T-cell (primary cell): ENCODE data around the gene C11orf16. TPM values are rescaled to one million over a fixed set of nuclear protein-coding genes. Genes with fewer than 3 reads are reported as not detected.

Source experiments
- ATAC-seq, 4 experiments: fragments of 200-7000 bp in 3 of 4; fragments of 150-1000 bp in 1 of 4; cut with Tn5 transposase; replicated peaks in 1 of 4; 1 replicate in 3 of 4; 2 replicates in 1 of 4; pipeline ENCODE4 v1.10.0; 2021; ENCODE audit warnings: moderate library complexity in 3 of 4, mild to moderate bottlenecking in 2 of 4, moderate number of reproducible peaks in 1 of 4
- CTCF ChIA-PET, 2 donors: fragments of 300-600 bp; sonication (Branson Sonifier 250); formaldehyde crosslinking; loops; one replicate each; lab custom pipeline; 2022; ENCODE audit warnings: antibody characterized with exemption in 2 of 2; lab: Charles Lee
- POLR2A ChIA-PET, 2 donors: fragments of 300-600 bp; sonication (Branson Sonifier 250); formaldehyde crosslinking; loops; one replicate each; lab custom pipeline; 2022; ENCODE audit warnings: antibody characterized with exemption in 2 of 2; lab: Charles Lee
- DNase-seq, 35 experiments: peaks; one replicate each; pipeline versions ENCODE4 v3.0.0 to v3.0.0-alpha.2; 2013 to 2023
- H3K27ac ChIP-seq: one replicate; pipeline ENCODE4 v1.5.1; 2013; ENCODE audit warnings: low read length
- H3K27me3 ChIP-seq, 2 experiments: replicated peaks in 1 of 2; 1 replicate in 1 of 2; 2 replicates in 1 of 2; pipeline versions ENCODE4 v1.6.1 to v1.7.0; 2013; ENCODE audit warnings: low read length in 1 of 2, mixed read lengths in 1 of 2; ENCODE audit not compliant: control insufficient read depth in 2 of 2, insufficient read depth in 2 of 2; ENCODE audit errors: extremely low read depth in 1 of 2
- H3K36me3 ChIP-seq, 2 donors: 1 replicate in 1 of 2; 2 replicates in 1 of 2; pipeline versions ENCODE4 v1.6.1 to v1.7.0; 2013; ENCODE audit warnings: low read length in 1 of 2; ENCODE audit not compliant: control insufficient read depth in 2 of 2, insufficient read depth in 1 of 2; ENCODE audit errors: extremely low read depth in 1 of 2
- H3K4me1 ChIP-seq, 2 experiments: 1 replicate in 1 of 2; 2 replicates in 1 of 2; pipeline versions ENCODE4 v1.6.1 to v1.7.0; 2013; ENCODE audit warnings: low read length in 2 of 2, mixed read lengths in 1 of 2; ENCODE audit not compliant: insufficient read depth in 2 of 2, control insufficient read depth in 1 of 2; ENCODE audit errors: extremely low read depth in 1 of 2
- H3K4me3 ChIP-seq, 2 donors: 1 replicate in 1 of 2; 2 replicates in 1 of 2; pipeline versions ENCODE4 v1.5.1 to v1.7.0; 2013; ENCODE audit warnings: mild to moderate bottlenecking in 2 of 2, low read length in 1 of 2, moderate library complexity in 1 of 2; ENCODE audit not compliant: control insufficient read depth in 1 of 2; ENCODE audit errors: extremely low read depth in 1 of 2
- H3K9me3 ChIP-seq: 2 replicates; pipeline ENCODE4 v1.7.0; 2013
- H3K27ac Mint-ChIP-seq, 2 donors: one replicate each; pipeline ENCODE4 v1.8.0; 2020 to 2021; ENCODE audit warnings: mild to moderate bottlenecking in 2 of 2, mixed read lengths in 2 of 2
- H3K27me3 Mint-ChIP-seq, 2 donors: one replicate each; pipeline ENCODE4 v1.8.0; 2021 to 2022; ENCODE audit warnings: mixed read lengths in 2 of 2
- H3K36me3 Mint-ChIP-seq: one replicate; pipeline ENCODE4 v1.8.0; 2021; ENCODE audit warnings: mixed read lengths
- H3K4me1 Mint-ChIP-seq, 3 donors: one replicate each; pipeline ENCODE4 v1.8.0; 2020 to 2022; ENCODE audit warnings: mixed read lengths in 3 of 3, mild to moderate bottlenecking in 1 of 3
- H3K4me3 Mint-ChIP-seq, 3 donors: one replicate each; pipeline ENCODE4 v1.8.0; 2020 to 2022; ENCODE audit warnings: mild to moderate bottlenecking in 3 of 3, mixed read lengths in 3 of 3, moderate library complexity in 3 of 3
- H3K9me3 Mint-ChIP-seq, 3 donors: one replicate each; pipeline ENCODE4 v1.8.0; 2020 to 2022; ENCODE audit warnings: mixed read lengths in 3 of 3
- WGBS: methylation state at CpG from one replicate; pipeline ENCODE4 v1.1.5; 2013; ENCODE audit warnings: missing lambda C conversion rate; ENCODE audit not compliant: insufficient coverage; 5-methylcytosine and 5-hydroxymethylcytosine counted together
- total RNA-seq, 35 experiments: library from RNA in 6 of 35; stranded (reverse) in 6 of 35; fragments of 120-200 nt in 1 of 35; gene quantifications; one replicate each; pipeline versions ENCODE4 v1.2.1 to v1.2.4 and lab custom pipeline; 2013 to 2026

C11orf16 gene
- total RNA-seq, 5 donors from 2014 or later (not counting 1 experiment from before 2014, with no cell fraction given), result not detected

- Histone ChIP-seq H3K4me3 (no peak overlapping the region), H3K9me3 (no peaks in the 10 kb centered on the region), H3K4me1 (peaks cover 14 to 23% of the 10 kb centered on the region in 2 experiments), H3K36me3 (peaks cover 0 to 4% of the 10 kb centered on the region in 2 donors), H3K27ac (no peak overlapping the region), H3K27me3 (no peaks in the 10 kb centered on the region)
- Mint-ChIP-seq H3K4me3 (no peak overlapping the region), H3K9me3 (no peaks in the 10 kb centered on the region), H3K27ac (no peak overlapping the region), H3K36me3 (peaks cover 4% of the 10 kb centered on the region), H3K4me1 (peaks cover 16 to 22% (median 21%) of the 10 kb centered on the region in 3 donors), H3K27me3 (no peaks in the 10 kb centered on the region)
- WGBS, result no CpG with 5 or more reads among the region's 8 CpGs
- CTCF ChIA-PET, result no interaction called here
- no peak for DNase-seq
- ATAC-seq, result no peak
- POLR2A ChIA-PET, result no interaction called here
These were observed 34.4 kb upstream of the C11orf16 start for GRCh38 chr11:8967184-8967583.

DNA sequence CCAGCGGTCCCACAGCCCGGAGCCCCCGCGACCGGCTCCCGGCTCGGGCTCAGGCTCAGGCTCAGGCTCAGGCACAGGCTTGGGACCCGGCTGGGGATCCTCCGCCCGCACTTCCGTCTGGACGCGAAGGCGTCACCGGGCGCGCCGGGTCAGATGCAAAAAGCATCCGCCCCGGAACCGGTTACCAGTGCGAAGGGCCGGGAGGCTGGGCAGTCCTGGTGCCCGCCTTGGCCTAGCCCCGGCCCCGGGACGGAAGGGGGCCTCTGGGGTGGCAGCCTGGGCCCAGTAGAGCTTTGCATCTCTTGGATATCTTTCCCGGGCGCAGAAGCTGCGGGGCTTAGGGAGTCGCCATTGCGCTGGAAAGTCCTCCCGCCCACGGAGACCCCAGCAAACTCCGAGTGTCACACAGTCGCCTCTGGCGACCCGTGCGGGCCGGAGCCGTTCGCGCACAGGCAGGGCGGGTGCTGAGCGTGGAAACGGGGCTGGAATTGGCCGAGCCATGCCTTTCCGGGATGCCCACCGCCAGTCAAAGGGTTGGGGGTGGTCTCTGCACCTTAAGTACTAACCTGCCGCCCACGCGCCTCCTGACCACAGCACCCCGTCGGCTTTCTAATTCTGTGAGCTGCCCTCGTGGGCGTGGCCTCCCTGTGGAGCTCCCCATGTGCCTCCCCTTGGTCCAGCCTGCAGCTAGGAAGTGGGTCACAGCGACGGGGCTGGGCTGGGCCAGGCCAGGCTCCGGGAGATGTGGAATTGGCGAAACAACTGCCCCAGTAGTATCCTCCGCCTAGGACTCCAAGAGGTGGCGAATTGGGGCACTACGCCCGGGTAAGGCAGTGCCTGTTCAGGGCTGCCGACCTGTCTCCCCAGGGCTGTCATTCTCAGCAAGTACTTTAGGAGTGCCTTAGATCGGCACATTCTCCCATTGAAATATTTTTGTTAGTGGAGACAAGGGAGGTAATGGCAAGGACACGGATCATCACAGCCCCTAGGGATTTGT is 31.9 kb upstream of the C11orf16 start, which contains the start of gene TMEM9B:
Gene TMEM9B, minus strand, starts transcription at position 119 of the 997 bp plus-strand sequence. CDS start 129 bp downstream, outside the sequence.
- peak within 1 kb of the TSS; percentile 96 for H3K27ac ChIP-seq
- ATAC-seq, result peak; percentile 85 to 90 (median 88)
- peak; percentile 6 to 81 (median 64) for DNase-seq
- Mint-ChIP-seq H3K36me3 (peaks cover 4% of the 10 kb centered on the region), H3K9me3 (no peaks in the 10 kb centered on the region), H3K4me1 (peaks cover 25 to 35% (median 32%) of the 10 kb centered on the region in 3 donors), H3K27me3 (no peaks in the 10 kb centered on the region), H3K27ac (peak within 1 kb of the TSS; percentile 94 to 96), H3K4me3 (peak within 1 kb of the TSS; percentile 91 to 96 (median 94))
- H3K27me3 ChIP-seq, result no peaks in the 10 kb centered on the region
- no peaks in the 10 kb centered on the region for H3K9me3 ChIP-seq
- H3K36me3 ChIP-seq, result peaks cover 3 to 4% of the 10 kb centered on the region in 2 donors
- ChIA-PET CTCF (interaction anchor here (0.5 to 2.2 kb wide), 4 partner anchors 52 to 785 kb away, joined by 3 to 9 read pairs (median 5); partner anchors contain the start of genes RPL27A (in 1 of the 2) and TRIM66 (in 1 of the 2)), POLR2A (interaction anchor here in 1 of 2 donors (1.0 to 1.1 kb wide), 3 partner anchors 11 to 1844 kb away, joined by 3 to 4 read pairs (median 3); partner anchors contain the start of gene ZNF143)
- under 1% methylated on average over 65 of the region's 67 CpGs for WGBS
- peak within 1 kb of the TSS; percentile 82 to 97 for H3K4me3 ChIP-seq
- H3K4me1 ChIP-seq, result peaks cover 14 to 26% of the 10 kb centered on the region in 2 experiments

GRCh38 chr11:8963569-8964323 is 31.0 kb upstream of the C11orf16 start:
- Mint-ChIP-seq H3K4me1 (peaks cover 25 to 38% (median 37%) of the 10 kb centered on the region in 3 donors), H3K27me3 (no peaks in the 10 kb centered on the region), H3K36me3 (peaks cover 3% of the 10 kb centered on the region), H3K9me3 (no peaks in the 10 kb centered on the region), H3K4me3 (peak overlapping the region; percentile 91 to 96 (median 94)), H3K27ac (peak overlapping the region; percentile 94 to 96)
- POLR2A ChIA-PET, result interaction anchor here in 1 of 2 donors (1.0 to 1.1 kb wide), 3 partner anchors 12 to 1845 kb away, joined by 3 to 4 read pairs (median 3); partner anchors contain the start of gene ZNF143
- ATAC-seq (peak; percentile 84 to 87 (median 84)), DNase-seq (peak in 33 of 35 experiments; percentile 11 to 83 (median 71))
- peaks cover 3 to 4% of the 10 kb centered on the region in 2 donors for H3K36me3 ChIP-seq
- CTCF ChIA-PET, result interaction anchor here in 1 of 2 donors (0.5 to 2.2 kb wide), 7 partner anchors 49 to 786 kb away, joined by 3 to 7 read pairs (median 3); partner anchors contain the start of genes RPL27A and TRIM66
- WGBS, result 2% methylated on average over 39 of the region's 39 CpGs
- no peaks in the 10 kb centered on the region for H3K9me3 ChIP-seq
- H3K4me3 ChIP-seq, result peak overlapping the region; percentile 82 to 97
- no peaks in the 10 kb centered on the region for H3K27me3 ChIP-seq
- H3K27ac ChIP-seq, result peak overlapping the region; percentile 96
- H3K4me1 ChIP-seq, result peaks cover 14 to 26% of the 10 kb centered on the region in 2 experiments

DNA sequence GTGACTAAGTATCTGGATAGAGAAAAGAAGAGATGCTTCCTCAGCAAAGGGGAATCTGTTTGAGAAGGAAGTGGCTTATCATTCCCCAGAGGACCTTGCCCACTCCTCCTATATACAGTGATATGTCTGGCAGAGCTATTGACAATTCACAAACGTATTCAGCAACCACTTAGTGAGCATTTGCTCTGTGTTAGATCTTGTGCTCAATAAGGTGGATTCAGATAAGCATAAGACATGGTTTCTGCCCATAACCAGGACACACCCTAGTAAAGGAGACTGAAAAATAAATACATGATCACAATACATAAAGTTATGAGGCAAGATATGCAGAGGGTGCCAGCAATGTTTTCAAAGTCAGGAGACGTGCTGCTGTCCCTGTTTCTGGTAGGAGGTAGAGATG is 30.1 kb upstream of the C11orf16 start:
- peak overlapping the region in 1 of 2 donors; percentile 97 for H3K4me3 ChIP-seq
- DNase-seq, result no peak
- CTCF ChIA-PET, result interaction anchor here in 1 of 2 donors (1.2 to 2.2 kb wide), 3 partner anchors 49 to 544 kb away, joined by 3 to 7 read pairs (median 7); no protein-coding TSS in a partner anchor

DNA sequence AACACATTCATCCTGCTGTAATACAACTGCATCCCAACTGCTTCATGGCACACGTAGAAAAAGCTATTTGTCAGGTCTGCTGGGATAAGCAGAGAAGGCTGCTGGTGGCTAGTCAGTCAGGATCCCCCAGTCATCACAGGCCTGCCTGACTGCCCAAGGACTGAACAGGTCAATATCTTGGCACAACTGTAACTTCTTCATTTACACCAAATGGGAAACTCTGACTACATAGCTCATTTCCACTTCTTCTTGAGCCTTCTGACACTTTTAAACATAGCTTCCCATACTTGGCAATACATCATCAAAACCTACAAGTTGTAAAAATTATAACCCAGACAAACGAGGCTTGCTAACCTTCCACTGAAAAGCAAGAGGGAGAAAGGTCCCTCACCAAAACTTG is 28.7 kb upstream of the C11orf16 start:
- Mint-ChIP-seq H3K9me3 (no peaks in the 10 kb centered on the region), H3K27me3 (no peaks in the 10 kb centered on the region), H3K36me3 (peaks cover 3% of the 10 kb centered on the region), H3K27ac (no peak overlapping the region), H3K4me1 (peaks cover 25 to 45% (median 43%) of the 10 kb centered on the region in 3 donors), H3K4me3 (no peak overlapping the region)
- Histone ChIP-seq H3K27me3 (no peaks in the 10 kb centered on the region), H3K36me3 (peaks cover 0 to 8% of the 10 kb centered on the region in 2 donors), H3K9me3 (no peaks in the 10 kb centered on the region), H3K4me1 (peaks cover 14 to 26% of the 10 kb centered on the region in 2 experiments), H3K27ac (no peak overlapping the region), H3K4me3 (no peak overlapping the region)
- ChIA-PET CTCF (interaction anchor here (1.1 to 1.2 kb wide), 4 partner anchors 46 to 545 kb away, joined by 3 to 7 read pairs (median 4); partner anchors contain the start of gene ZNF143 (in 1 of the 2)), POLR2A (no interaction called here)
- DNase-seq, result no peak
- no CpG with 5 or more reads among the region's 2 CpGs for WGBS
- no peak for ATAC-seq

More for the DNA sequence above, 30.1 kb upstream of the C11orf16 start:
- POLR2A ChIA-PET, result interaction anchor here in 1 of 2 donors (0.5 kb wide), 1 partner anchor 499 kb away, joined by 5 read pairs; no protein-coding TSS in a partner anchor
- H3K4me1 Mint-ChIP-seq, result peaks cover 25 to 38% (median 37%) of the 10 kb centered on the region in 3 donors
- Histone ChIP-seq H3K27me3 (no peaks in the 10 kb centered on the region), H3K9me3 (no peaks in the 10 kb centered on the region), H3K27ac (peak overlapping the region; percentile 3), H3K36me3 (peaks cover 3% of the 10 kb centered on the region in 2 donors), H3K4me1 (peaks cover 14 to 26% of the 10 kb centered on the region in 2 experiments)
- peaks cover 3% of the 10 kb centered on the region for H3K36me3 Mint-ChIP-seq
- peak overlapping the region; percentile 91 to 96 (median 94) for H3K4me3 Mint-ChIP-seq
- no peaks in the 10 kb centered on the region for H3K27me3 Mint-ChIP-seq
- no peak for ATAC-seq
- no peaks in the 10 kb centered on the region for H3K9me3 Mint-ChIP-seq
- WGBS, result no CpG with 5 or more reads among the region's 2 CpGs
- peak overlapping the region; percentile 65 to 96 for H3K27ac Mint-ChIP-seq
